ENCODE data around the gene MLLT1.

MLLT1 gene

DNA sequence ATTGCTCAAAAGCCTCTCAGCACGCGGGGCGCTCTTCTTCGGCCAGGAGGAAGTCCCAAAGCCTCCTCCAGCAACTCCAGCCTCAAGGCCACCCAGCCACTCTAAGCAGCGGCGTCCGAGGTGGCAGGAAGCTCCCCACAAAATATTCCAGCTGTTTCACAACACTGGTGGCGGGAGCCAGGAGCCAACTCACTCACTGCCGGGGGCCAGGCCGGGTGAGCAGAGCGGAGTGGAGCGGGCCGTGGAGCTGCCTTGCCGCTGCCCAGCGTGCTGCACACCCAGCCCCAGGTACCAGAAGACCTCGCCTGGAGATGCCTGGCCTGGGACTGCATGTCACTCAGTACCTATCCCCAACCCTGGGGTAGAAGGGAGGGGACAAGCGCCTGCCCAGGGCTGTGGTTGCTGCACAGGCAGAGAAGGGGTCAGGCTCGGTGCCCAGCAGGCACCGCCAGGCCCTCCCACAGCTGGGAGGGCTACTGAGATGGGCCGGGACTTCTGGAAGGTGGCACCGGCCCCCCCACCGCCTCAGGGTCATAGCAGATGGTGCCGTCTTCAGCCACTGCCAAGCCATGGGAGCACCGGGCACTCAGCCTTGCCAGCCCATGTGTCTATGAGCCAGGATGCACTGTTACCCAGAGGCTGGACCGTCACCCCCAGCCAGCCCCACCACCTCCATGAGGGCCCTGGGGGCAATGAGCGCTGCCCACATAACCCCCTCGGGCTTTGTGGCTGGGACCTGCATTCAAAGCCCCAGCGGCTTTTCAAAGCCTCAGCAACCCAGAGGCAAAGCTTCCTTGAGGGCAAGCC is 59.2 kb downstream of the MLLT1 start:
- DNase-seq = no peak

DNA sequence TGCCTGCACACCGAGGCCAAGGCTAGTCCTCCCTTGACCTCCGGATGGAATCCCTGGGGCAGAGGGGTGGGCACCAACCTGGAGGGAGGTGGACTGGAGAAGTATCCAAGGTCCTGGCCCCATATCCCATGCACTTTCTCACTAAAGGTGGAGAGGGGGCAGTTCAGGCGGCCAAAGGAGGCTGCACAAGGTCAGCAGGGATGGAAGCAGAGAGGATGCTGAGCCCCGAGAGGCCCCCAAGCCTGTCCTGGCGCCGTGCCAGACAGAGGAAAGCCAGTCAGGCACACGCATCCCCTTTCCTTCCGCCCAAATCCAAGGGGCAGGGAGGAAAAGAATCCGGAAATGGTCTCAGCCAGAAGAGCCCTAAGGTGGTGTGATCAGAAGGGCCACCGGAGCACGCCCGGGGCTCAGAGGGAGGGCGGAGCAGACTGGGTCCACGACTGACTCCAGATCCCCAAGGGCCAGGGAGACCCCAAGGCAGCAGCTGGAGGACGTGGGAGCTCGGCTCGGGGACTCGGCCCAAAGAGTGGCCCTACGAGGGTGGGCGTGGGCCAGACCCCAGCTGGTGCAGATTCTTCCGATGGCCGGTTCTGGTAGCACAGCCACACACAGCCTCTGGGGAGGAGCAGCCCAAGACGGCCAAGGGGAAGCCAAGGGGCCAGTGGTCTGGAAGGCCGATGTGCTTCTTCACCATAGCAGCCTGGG is 60.0 kb downstream of the MLLT1 start:
- no peak for DNase-seq

DNA sequence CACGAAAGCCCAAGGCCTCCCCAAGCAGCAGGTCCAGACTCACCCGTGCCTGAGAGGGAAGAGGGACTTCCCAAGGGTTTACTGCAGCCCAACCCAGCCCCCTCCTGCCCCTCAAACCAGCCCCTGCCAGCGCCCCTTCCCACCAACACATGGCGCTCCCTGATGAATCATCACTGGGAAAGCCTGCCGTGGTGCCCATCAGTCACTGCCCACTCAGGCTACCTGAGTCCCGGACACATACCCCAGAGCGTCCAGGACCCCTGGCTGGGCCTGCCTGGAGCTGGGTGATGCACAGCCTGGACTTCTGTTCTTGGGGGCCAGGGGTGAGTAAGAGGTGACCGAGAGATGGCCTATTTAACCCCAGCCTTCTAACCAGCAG is 60.6 kb downstream of the MLLT1 start:
- no peak for DNase-seq

DNA sequence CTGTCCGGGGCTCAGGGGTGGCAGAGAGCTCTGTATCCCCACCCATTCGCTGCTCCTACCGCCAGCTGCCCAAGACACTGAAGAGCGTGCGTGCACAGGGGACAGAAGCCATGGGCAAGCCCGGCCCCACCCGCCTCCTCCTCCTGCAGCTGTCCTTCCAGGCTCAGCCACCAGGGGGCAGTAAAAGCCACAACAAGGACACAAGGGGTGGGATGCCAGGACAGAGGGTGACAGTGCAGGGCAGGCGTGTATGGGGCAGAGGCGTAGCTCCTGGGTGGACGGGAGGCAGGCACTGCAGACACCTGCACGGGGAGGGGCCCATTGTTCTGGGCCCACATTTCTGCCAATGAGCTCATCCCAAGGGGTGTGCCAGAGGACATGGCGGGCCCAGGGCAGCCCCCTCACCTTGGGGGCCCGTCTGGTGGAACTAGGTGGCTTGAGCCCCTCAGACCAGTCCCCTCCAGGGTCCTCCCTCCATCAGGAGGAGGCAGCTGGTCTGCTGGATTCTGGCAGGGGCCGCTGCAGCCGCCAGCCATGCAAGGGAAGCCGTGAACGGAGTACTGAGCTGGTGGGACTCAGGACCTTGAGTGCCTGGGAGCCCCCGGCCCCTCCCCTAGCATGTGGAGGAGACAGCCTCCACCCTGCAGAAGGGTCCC is 61.2 kb downstream of the MLLT1 start:
- DNase-seq = peak; percentile 95

DNA sequence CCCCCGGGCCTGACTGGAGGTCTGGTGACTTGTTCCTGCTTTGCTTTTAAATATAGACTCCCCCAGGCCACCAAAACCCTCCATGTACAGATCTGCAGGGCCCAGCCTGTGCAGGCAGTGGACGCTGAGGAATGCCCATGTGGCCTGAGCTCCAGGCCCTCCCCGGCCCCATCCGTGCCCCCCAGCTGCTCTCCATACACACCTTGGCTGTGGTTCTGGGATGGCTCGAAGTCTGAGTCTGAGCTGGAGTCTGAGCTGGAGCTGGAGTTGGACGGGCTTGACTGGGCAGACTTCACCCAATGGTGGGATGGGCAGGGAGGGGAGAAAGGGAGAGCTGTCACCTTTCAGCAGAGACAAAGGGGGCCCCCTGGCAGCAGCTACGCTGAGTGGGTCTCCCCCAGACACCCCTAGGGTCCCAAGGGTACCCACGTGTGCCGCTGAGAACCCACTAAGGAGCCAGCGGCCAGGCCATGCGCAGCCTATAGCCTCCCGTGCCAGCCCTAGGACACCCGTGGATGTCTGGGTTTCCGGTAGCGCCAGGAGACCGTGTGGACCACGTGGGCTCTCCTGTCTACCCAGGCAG is 61.9 kb downstream of the MLLT1 start:
- no peak for DNase-seq

DNA sequence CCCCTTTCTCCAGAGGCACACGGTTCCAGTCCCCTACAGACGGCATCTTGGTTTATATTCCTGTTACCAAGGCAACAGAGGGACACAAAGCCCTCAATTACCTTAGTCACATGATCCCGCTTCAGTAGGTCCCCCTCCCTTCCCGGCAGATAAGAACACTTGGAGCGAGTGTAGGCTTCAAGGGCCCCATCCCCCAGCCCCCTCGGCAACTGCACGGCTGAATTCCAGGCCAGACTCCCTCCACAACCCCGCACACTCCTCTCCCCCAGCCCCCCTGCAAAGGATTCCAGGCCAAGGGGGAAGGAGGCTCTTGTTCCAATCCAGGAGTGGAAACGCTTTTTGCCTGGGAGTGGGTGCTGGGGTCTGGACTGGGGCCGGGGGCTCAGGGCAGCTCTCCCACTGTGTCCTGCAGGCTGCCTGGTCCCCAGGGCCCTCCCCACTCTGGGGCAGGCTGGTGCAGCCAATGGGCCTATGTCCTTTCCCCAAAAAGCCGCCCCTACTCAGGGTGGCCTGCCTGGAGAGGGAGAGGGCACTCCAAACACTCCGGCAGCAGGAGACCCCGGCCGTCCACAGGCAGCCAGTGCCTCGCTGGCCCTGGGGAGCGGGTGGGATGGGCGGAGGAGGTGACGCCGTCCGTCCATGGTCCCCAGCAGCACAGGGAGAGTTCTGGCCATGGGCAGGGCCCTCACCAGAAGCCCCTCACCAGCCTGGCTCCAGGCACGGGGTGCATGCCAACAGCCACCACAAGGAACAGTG is 62.6 kb downstream of the MLLT1 start:
- peak; percentile 22 for DNase-seq

DNA sequence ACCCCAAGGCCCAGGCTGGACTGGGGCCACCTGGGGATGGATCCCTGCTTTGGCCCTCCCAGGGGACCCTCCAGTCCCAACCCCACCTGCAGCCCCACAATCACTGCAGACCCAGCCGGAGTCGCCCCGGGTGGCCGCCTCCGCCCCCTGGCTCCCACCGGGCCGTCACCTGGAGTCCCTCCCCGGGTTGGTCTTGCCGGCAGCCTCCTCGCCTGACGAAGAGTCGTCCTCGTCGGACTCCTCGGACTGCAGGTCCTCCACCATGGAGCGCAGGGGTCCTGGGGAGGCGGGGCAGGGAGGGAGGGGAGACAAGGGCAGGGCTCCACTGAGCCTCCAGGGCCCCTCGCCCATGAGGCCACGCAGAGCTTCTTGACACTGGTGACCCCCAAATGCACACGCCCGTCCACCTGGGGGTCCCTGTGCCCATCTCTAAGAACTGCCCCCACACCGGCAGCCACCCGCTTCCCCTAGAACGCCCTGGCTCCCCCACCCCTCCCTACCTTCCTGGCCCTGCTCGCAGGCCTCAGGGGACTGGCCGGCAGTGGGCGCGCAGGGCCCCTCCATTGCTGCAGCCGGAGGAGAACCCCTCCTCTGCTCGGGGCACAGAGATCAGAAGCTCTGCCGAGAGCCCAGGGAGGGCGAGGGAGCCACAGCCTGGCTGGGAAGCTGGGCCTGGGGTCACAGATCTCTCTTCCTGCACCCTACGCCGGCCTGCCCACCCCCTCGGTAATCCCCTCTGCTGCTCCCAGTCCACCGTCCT is 63.4 kb downstream of the MLLT1 start:
- no peak for DNase-seq

DNA sequence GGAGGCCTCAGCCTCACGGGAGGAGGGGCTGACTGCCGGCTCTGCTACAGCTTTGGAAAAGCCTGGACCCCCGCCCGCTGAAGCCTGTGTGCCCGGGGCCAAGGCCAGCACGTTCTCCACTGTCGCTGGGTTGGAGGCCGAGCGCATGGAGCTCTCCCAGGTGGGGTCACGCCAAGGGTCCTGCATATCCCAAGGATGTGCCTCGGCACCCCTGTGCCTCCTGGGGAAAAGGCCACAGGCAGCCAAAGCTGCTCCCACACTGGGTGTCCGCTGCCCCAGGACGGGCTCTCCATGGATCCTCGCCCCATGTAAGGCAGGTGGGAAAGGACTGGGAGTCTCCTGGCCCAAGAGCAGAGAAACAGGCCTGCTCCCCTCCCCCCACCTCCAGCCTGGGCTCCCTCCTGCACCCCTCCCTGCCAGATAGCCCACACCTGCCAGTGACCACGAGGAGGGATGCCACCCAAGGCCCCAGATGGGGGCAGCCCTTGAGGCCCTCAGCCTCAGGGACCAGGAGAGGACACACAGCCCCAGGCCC is 64.0 kb downstream of the MLLT1 start:
- DNase-seq = no peak

DNA sequence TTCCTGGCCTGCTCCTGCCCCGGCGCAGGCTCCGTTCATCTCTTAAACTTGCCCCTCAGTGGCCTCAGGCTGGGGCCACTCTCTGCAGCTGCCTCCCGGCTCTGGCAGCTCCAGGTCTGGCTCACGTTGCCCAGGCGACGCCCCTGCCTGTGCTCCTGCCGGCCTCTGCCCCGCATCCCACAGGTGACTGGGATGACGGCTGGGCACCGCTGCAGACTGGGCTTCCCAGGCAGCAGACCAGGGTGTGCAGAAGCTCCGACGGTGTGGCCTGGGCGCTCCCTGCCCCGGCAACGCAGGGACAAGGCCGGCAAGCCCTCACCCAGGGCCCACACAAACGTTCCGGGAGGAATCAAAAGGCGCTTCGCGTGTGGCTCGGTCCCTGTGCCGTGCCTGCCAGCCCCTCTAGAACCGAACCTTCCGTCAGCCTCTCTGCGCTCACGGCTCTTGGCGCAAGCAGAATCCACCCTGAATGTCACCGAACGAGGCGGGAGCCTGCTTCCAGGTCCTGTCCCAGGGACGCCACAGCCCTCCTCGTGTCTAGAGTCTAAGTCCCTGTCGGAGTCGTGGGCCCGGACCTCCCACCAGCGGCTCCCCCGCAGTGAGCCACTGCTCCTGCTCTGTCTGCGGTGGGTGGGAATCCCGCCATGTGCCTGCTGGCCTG is 64.8 kb downstream of the MLLT1 start:
- DNase-seq = no peak

DNA sequence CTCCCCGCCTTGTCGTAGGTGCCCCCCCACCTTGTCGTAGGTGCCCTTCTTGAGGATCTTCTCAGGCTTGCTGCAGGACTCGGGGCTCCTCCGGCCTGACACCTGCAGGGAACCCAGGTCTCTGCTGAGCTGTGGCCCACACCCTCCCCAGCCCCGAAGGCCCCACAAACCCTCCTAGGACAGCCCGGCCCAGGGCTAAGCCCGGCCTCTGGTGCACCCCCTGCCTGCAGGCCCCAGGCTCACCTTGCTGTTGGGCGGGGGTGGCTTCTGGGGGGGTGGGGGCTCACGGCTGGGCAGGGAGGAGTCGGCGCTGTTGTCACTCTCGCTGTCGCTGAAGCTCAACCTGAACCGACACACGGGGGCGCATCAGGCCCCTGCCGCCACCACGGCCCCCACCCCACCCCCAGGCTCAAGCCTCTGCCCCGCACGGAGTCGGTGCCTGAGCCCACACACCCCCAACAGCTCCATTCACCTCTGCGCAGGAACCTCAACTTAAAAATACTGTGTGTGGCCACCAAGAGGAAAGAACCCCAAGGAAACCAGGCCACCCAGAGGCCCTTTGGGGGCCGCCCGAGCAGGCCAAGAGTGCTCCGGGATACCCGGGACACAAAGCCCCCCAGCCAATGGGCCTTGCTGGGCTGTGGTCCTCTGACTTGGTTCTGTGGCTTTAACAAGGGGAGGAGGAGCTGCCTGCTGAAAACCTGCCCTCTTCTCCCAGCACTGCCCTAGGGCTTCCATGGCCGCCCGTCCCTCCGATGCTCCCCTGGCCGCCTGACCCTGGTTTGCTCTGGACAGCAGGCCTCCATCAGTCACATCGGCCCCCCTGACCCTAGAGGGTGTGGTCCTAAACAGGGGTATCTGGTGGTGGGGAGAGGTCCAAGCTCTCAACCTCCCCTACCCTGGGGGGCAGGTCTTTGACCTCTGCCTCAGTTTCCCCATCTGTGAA is 65.8 kb downstream of the MLLT1 start:
- no peak for DNase-seq

DNA sequence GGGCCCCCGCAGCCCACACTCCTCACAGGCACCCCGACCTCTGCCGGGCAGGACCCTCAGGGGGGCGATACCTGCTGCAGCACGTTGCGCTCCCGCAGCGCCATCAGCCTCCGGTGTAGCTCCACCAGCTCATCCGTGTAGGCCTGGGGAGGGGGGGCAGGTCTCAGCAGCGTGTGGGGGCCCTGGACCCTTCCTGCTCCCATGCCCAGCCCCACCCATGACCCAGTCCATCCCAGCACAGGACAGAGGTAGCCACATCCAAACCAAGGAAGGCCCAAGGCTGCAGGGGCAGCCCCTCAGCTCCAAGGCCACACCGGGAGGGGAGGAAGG is 66.5 kb downstream of the MLLT1 start:
- DNase-seq = no peak

DNA sequence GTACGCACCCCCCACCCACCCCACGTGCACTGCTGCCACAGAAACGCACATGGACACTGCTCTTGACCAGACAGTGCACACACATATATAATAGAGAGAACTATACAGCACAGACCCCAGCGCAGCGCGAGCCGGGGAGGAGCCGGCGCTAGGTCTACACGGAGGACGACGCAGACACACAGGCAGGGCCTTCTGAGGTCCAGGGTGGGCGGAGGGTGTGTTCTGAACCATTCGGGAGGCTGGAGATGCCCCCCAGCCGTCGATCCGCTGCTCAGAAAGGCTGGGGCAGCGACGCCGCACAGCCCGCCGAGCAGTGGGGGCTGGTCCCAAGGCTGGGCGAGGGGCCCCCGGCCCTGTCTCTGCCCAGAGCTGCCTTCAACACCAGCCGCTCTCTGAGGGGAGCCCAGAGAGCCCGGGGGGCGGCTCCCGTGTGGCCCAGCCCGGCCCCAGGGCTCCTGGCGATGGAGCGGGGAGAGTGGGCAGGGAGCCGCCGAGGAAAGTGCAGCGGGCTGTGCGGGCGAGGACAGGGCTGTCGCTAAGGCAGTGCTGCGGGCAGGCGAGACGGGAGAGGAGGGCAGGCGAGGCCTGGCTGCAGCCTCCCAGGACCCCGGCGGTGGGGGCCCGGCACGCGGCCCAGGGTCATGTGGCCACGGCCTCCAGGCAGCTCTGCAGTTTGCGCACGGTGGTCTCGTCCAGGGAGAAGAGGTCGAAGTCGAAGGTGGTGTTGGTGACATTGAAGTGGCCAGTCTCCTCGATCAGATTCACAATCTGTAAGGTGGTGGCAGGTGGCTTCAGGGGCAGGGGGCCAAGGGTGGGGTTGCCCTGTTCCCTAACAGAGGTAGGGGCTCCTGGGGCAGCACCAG is 67.1 kb downstream of the MLLT1 start:
- DNase-seq = no peak

DNA sequence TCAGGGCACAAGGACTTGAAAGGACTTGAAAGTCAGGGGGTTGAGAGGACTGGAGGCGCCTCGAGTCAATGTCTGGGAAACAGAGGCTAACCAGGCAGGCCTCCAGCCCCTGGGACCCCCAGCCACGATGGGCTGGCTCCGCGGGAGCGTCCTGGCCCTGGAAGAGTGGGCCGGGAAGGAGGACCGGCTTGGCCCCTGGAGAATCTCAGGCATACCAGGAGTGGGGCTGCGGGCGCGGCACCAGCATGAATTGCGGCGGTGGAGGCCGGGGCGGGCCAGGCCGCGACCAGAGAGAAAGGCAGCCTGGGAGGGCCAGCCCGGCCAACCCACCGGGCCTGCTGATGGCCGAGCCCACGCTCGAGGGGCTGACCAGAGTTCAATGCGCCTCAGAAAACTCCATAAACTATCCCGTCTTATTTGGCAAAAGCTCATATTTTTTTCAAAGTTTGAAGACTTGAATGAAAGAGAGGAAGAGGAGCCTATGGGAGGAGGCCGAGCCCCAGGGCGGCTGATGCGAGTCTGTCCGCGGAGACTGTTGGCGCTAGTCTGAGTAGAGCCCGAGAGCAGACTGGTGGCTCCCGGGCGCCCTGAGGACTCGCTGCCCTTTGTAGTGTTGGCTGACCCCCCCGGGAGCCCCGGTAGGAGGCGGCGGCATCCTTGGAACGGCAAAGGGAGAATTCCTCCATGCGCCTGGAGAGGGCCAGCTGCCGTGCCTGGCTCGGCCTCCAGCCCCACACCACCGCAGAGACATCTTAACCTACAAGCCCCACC is 68.0 kb downstream of the MLLT1 start:
- no peak for DNase-seq

DNA sequence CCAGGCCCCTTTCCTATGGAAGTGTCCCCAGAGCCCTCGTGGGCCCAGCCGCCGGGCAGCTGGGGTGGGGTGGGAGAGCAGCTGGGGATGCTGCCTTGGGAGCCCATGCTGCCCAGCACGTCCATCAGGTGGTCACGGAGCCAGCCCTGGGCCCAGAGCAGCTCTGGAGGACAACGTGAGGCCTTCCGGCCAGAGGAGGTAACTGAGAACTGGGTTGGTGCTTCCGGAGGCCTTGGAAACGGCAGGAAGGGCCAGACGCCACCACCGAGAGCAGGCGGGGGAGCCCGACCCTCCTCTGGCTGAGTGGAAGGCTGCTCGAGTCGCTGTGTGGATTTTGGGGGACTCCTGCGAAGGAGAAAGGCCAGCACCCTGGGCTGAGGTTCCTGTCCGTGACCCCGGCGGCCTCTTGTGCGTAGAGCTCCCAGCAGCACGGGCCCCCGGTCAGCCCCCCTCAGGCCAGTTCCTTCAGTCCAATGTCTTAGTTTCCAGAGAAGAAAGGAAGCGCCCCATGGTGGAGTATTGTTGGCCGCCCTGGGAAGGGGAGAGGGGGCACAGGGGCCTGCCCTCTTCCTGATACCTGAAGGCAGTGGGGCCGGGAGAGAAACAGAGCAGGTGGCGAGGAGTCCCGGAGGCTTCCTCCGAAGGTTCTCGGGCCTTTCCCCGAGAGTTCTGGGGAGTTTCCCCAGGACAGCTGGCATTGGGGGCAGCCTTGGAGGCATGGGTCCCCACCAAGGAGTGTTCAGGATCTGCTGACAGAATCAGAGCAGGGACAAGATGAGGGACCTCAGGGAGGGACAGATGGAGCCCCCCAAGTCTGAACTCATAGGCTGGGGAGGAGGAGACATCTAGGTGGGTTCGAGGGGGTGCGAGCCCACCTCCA is 68.8 kb downstream of the MLLT1 start:
- DNase-seq = no peak

DNA sequence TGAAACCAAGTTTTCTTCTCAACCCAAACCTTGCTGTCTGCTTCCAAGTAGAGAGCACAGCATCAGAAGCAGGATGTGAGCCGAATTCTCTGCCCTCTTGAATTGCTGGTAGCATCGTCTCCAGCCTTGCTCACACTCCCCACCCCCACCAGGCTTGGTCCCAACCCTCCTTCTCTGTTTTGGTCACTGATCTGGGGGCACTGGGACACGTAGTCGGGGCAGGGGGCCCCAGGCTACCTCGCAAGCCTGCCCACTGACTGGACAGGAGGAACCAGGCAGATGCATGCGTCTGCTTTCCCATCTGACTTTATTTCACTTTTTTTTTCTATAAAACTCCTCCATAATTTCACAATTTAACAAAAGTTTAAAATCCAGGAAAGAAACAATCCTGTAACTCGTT is 69.7 kb downstream of the MLLT1 start:
- no peak for DNase-seq

DNA sequence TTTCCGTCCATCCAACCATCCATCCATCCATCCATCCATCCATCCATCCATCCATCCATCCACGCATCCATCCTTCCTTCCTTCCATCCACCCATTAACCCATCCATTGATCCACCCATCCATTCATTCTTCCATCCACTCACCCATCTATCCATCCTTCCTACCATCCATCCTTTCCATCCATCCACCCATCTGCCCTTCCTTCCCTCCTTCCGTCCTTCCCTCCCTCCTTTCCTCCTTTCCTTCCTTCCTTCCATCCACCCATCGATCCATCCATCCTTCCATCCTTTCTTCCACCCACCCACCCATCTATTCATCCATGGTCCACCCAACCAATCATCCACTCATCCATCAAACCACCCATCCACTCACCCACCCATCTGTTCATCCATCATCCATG is 70.1 kb downstream of the MLLT1 start:
- DNase-seq = no peak

DNA sequence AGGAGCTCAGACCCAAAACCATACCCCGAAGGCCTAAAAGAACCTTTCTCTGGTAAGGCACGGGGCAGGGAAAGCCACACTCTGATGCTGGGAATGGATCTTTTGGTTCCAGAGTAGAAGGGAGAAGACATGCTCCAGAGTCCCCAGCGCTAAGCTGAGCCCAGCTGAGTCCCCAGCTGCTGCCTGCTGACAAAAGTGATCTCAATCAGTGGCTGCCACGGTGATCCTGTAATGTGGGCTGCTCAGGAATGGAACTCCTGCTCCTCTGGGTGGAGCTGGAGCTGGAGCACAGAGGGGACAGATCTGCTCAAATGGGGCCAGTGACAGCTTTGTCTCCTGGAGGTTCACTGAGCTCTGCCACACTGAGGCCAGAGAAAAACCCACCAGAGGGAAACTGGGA is 70.5 kb downstream of the MLLT1 start:
- no peak for DNase-seq
